Body of pancreas (tissue), 4 donors: ENCODE results near the gene EEPD1.

ENCODE experiments used
- POLR2A ChIP-seq, 3 donors: fragments of 450-650 bp; IDR thresholded peaks; one replicate each; pipeline ENCODE4 v1.6.1; 2016; ENCODE audit warnings: antibody characterized with exemption in 3 of 3, mild to moderate bottlenecking in 2 of 3
- TF ChIP-seq, protein P1 (sequence below), 7 experiments: fragments of 450-650 bp in 4 of 7; fragments of 200-600 bp in 3 of 7; sonication (generic) in 3 of 7; IDR thresholded peaks; one replicate each; pipeline ENCODE4 v1.5.1; 2016 to 2019; ENCODE audit warnings: antibody characterized with exemption in 7 of 7

DNA sequence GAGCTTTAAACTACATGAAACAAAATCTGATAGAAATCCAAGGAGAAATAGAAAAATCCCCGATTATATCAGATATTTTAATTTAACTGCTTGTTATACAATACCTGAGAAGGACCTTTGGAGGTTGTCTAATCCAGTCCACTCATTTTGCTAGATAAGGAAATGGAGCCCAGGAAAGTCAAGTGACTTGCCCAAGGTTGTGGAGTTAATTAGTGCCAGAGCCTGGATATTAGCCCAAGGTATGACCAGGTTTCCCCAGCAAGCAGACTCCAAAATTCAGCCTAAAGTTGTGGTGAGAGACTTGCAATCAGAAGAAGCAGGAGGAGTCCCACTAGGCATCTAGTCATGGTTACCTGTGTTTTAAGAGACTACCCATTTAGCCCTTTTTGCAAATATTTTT, 11.7 kb upstream of the EEPD1 start:
- TF ChIP-seq, protein P1, sequence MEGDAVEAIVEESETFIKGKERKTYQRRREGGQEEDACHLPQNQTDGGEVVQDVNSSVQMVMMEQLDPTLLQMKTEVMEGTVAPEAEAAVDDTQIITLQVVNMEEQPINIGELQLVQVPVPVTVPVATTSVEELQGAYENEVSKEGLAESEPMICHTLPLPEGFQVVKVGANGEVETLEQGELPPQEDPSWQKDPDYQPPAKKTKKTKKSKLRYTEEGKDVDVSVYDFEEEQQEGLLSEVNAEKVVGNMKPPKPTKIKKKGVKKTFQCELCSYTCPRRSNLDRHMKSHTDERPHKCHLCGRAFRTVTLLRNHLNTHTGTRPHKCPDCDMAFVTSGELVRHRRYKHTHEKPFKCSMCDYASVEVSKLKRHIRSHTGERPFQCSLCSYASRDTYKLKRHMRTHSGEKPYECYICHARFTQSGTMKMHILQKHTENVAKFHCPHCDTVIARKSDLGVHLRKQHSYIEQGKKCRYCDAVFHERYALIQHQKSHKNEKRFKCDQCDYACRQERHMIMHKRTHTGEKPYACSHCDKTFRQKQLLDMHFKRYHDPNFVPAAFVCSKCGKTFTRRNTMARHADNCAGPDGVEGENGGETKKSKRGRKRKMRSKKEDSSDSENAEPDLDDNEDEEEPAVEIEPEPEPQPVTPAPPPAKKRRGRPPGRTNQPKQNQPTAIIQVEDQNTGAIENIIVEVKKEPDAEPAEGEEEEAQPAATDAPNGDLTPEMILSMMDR (IDR thresholded peaks at IDR 0.05), result no peak
- no peak for TF ChIP-seq POLR2A (IDR thresholded peaks at IDR 0.05)
